Muscle of leg (tissue), 11 donors: ENCODE measurements around the gene MYL6. TPM values are rescaled to one million over a fixed set of nuclear protein-coding genes. Genes with fewer than 3 reads are reported as not detected.

Source experiments
- DNase-seq: peaks from one replicate; pipeline ENCODE4 v3.0.0; 2013
- H3K27ac ChIP-seq: one replicate; pipeline ENCODE4 v1.5.1; 2013; ENCODE audit warnings: mild to moderate bottlenecking, low read length, control low read depth
- H3K27me3 ChIP-seq: one replicate; pipeline ENCODE4 v1.6.1; 2013; ENCODE audit warnings: low read length; ENCODE audit not compliant: control insufficient read depth, insufficient read depth
- H3K36me3 ChIP-seq: one replicate; pipeline ENCODE4 v1.6.1; 2013; ENCODE audit warnings: low read length; ENCODE audit not compliant: control insufficient read depth, insufficient read depth
- H3K4me1 ChIP-seq: one replicate; pipeline ENCODE4 v1.6.1; 2013; ENCODE audit warnings: low read length; ENCODE audit not compliant: control insufficient read depth, insufficient read depth
- H3K4me3 ChIP-seq: one replicate; pipeline ENCODE4 v1.5.1; 2013; ENCODE audit warnings: low read length, control low read depth
- H3K9me3 ChIP-seq: replicated peaks from 2 replicates; pipeline ENCODE4 v1.6.1; 2013; ENCODE audit warnings: low read depth, low read length; ENCODE audit not compliant: control insufficient read depth
- WGBS: methylation state at CpG from one replicate; pipeline ENCODE4 v1.1.5; 2013; ENCODE audit warnings: missing lambda C conversion rate; ENCODE audit not compliant: insufficient coverage; 5-methylcytosine and 5-hydroxymethylcytosine counted together
- polyA plus RNA-seq, 8 donors: library from polyadenylated mRNA; unstranded; fragments of 120-200 nt; gene quantifications; one replicate each; pipeline versions ENCODE4 v1.2.1 to v1.2.3, GENCODE V29; 2013; ENCODE audit warnings: inconsistent platforms in 1 of 8, low replicate concordance in 1 of 8; ENCODE audit not compliant: insufficient read length in 8 of 8, insufficient read depth in 1 of 8
- total RNA-seq: library from RNA; stranded (reverse); fragments of 120-200 nt; gene quantifications from one replicate; pipeline ENCODE4 v1.2.4, GENCODE V29; 2013

MYL6 gene
- total and polyA plus RNA-seq, 9 donors, result 1,431 to 2,233 (median 1,650) TPM

DNA sequence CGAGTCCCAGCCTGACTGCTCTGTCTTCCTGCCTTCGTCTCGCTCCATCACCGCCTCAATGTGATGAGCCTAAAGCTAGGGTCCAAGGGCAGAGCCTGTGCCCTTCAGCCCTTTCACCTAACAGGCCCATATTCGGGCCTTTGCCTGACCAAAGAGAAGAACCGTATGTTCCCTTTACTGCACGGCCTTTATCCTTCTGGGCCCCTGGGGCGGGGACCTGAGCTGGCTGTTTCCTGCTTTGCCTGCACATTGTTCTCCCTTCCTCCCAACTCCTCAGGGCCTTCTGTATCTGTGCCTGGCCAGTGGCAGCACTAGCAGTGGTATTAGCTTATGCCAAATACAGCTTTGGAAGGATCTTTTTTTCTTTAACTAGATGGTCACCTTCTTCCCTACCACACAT is 14.3 kb upstream of the MYL6 start:
- Histone ChIP-seq H3K27me3 (no peaks in the 10 kb centered on the region), H3K36me3 (peaks cover 57% of the 10 kb centered on the region), H3K27ac (peak overlapping the region; percentile 65), H3K4me1 (peaks cover 8% of the 10 kb centered on the region), H3K9me3 (no peaks in the 10 kb centered on the region), H3K4me3 (no peak overlapping the region)
- peak; percentile 46 for DNase-seq
- WGBS, result 80% methylated on average over 8 of the region's 8 CpGs

DNA sequence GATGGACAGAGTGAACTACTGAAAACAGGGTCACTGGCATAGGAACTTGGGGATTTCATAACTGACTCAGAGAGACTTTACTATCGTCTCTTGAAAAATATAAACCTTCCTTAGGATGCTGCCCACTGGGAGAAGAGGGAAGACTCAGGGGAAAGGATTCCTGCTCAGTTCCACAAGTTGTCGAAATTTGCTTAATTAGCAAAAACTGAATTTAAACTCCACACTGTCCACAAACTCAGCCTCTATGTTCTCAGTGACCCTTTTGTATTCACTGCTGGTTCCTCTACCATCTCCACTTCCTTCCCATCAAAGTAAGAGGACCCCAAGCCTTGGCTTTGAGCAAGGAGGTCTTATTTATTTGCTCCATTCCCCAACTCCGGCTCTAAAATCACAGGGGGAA is 12.9 kb upstream of the MYL6 start:
- Histone ChIP-seq H3K9me3 (no peaks in the 10 kb centered on the region), H3K4me1 (peaks cover 8% of the 10 kb centered on the region), H3K27me3 (no peaks in the 10 kb centered on the region), H3K36me3 (peaks cover 49% of the 10 kb centered on the region), H3K4me3 (no peak overlapping the region), H3K27ac (no peak overlapping the region)
- 71% methylated on average over 1 of the region's 3 CpGs for WGBS
- no peak for DNase-seq

DNA sequence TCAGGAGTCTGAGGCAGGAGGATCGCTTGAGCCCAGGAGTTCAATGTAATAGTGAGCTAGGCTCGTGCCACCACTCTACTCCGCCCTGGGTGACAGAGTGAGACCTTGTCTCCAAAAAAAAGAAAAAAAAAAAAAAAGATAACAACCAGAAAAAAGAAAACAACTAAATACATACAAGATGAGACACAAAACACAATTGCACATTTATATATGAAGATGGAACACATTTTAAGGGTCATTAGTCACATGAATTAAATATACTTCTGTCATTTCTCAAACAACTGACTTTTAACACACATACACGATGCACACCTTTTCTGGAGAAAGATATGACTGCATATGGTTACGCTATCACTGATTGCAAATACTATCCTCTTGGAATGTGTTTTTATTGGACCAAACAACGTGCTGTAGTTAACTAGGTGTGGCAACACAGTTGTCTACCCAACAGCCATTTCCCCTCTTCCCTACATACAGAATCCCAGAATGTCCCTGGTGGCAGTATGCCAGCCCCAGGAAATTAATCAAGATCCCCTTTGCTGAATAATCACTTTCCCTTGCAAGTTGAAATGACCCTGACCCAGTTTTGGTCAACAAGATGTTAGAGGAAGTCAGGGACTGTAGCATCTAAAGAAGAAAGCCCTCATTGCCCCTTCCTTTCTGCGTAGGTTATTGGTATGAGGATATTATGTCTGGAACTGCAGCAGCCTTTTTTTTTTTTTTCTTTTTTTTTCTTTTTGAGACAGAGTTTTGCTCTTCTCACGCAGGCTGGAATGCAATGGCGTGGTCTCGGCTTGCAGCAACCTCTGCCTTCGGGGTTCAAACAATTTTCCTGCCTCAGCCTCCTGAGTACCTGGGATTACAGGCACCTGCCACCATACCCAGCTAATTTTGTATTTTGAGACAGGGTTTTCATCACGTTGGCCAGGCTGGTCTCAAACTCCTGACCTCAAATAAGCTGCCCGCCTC is 11.4 kb upstream of the MYL6 start:
- Histone ChIP-seq H3K27ac (peak overlapping the region; percentile 25), H3K4me3 (no peak overlapping the region), H3K4me1 (peaks cover 15% of the 10 kb centered on the region), H3K27me3 (no peaks in the 10 kb centered on the region), H3K36me3 (peaks cover 40% of the 10 kb centered on the region), H3K9me3 (no peaks in the 10 kb centered on the region)
- peak; percentile 52 for DNase-seq
- WGBS, result 50% methylated on average over 2 of the region's 13 CpGs

DNA sequence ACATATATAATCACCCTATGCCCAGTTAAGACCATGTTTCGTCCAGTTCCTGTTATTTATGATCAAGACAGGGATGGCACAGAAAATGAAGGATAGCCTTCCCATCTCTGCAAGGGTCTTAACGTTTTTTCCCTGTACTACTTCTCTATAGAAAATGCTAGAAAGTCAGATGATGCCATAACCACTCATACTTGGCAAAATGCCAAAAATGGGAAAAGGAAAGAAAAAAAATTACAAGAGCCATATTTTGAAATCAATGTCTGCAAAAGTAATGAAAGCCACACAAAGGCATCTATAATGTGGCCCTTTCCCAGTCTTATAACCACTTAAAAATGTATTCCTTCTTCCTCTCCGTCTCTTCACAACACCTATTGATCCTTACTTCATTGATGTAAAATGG is 7.6 kb upstream of the MYL6 start:
- H3K27me3 ChIP-seq, result no peaks in the 10 kb centered on the region
- H3K9me3 ChIP-seq, result no peaks in the 10 kb centered on the region
- DNase-seq, result peak; percentile 40
- H3K27ac ChIP-seq, result no peak overlapping the region
- H3K36me3 ChIP-seq, result peaks cover 12% of the 10 kb centered on the region
- no peak overlapping the region for H3K4me3 ChIP-seq
- peaks cover 41% of the 10 kb centered on the region for H3K4me1 ChIP-seq
- no CpG with 5 or more reads among the region's 3 CpGs for WGBS

GRCh38 chr12:56151672-56152131 is 6.5 kb upstream of the MYL6 start:
- Histone ChIP-seq H3K27me3 (no peaks in the 10 kb centered on the region), H3K4me1 (peaks cover 45% of the 10 kb centered on the region), H3K27ac (peak overlapping the region; percentile 89), H3K36me3 (peaks cover 17% of the 10 kb centered on the region), H3K4me3 (peak overlapping the region; percentile 67), H3K9me3 (no peaks in the 10 kb centered on the region)
- DNase-seq, result peak; percentile 43
- WGBS, result 5% methylated on average over 9 of the region's 12 CpGs

GRCh38 chr12:56152132-56152755 is 5.9 kb upstream of the MYL6 start, which contains the start of gene MYL6B:
MYL6B (plus strand) TSS chr12:56152587; CDS start chr12:56153919, 1,332 bp downstream.
- under 1% methylated on average over 23 of the region's 37 CpGs for WGBS
- Histone ChIP-seq H3K36me3 (peaks cover 17% of the 10 kb centered on the region), H3K9me3 (no peaks in the 10 kb centered on the region), H3K27ac (peak within 1 kb of the TSS; percentile 89), H3K4me1 (peaks cover 46% of the 10 kb centered on the region), H3K4me3 (peak within 1 kb of the TSS; percentile 67), H3K27me3 (no peaks in the 10 kb centered on the region)
- peak; percentile 98 for DNase-seq

DNA sequence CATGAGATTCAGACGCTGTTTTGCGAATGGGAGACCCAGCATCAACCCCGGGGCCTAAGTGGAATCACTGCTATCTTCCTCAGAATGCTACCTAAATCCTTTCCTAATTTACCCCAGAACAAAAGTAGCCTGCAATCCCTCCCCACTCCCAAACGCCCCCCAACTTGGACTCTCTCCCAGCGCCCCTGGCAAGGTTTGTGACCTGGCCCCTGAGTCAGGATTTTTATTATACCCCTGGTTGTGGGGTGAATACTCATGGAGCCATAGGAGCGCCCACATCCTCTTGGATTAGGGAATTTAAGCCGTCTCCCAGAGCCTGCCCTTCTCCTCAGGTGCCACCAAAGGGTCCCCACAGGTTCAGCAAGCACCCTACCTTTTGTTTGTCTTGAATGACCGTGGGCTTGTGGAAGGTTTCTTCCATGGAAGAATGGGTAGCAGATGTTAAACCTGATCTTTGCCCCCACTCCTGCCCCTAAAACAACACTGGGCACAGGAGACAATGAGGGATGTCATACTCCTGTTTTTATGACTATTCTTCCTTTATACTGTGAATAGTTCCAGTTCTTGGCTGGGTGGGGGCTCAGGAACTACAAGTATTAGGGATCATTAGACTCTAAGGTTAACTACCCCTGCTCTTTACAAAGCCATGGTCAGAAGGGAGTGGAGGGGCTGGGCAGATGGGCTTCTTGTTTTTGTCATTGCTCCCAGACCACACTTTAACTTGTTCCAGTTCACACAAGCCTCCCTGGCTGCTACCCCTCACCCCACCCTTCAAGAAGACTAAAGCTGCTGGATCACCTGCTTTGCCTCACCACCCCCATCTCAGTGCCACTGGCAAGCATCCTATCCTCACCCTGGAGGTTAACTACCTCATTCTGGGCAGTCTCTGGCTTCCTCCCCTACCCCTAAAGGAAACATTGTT is 5.1 kb upstream of the MYL6 start:
- Histone ChIP-seq H3K36me3 (peaks cover 17% of the 10 kb centered on the region), H3K9me3 (no peaks in the 10 kb centered on the region), H3K4me3 (peak overlapping the region; percentile 67), H3K27ac (peak overlapping the region; percentile 89), H3K4me1 (peaks cover 51% of the 10 kb centered on the region), H3K27me3 (no peaks in the 10 kb centered on the region)
- 0% methylated on average over 1 of the region's 8 CpGs for WGBS
- no peak for DNase-seq

DNA sequence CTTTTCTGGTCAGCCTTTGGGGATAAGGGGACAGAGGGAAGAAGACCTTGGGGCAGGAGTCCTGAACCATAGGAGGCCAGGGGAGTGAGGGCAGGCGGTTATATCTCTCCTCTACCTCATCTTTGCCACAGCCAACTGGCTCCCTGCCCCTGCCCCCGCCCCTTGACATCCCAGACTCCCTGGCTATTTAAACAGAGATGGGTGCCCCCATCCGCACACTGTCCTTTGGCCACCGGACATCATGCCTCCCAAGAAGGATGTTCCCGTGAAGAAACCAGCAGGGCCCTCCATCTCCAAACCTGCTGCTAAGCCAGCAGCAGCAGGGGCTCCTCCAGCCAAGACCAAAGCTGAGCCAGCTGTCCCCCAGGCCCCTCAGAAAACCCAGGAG is 4.5 kb upstream of the MYL6 start:
- peak overlapping the region; percentile 27 for H3K4me3 ChIP-seq
- peaks cover 17% of the 10 kb centered on the region for H3K36me3 ChIP-seq
- peak; percentile 30 for DNase-seq
- H3K27ac ChIP-seq, result peak overlapping the region; percentile 89
- no peaks in the 10 kb centered on the region for H3K27me3 ChIP-seq
- 75% methylated on average over 4 of the region's 5 CpGs for WGBS
- H3K9me3 ChIP-seq, result no peaks in the 10 kb centered on the region
- H3K4me1 ChIP-seq, result peaks cover 51% of the 10 kb centered on the region

DNA sequence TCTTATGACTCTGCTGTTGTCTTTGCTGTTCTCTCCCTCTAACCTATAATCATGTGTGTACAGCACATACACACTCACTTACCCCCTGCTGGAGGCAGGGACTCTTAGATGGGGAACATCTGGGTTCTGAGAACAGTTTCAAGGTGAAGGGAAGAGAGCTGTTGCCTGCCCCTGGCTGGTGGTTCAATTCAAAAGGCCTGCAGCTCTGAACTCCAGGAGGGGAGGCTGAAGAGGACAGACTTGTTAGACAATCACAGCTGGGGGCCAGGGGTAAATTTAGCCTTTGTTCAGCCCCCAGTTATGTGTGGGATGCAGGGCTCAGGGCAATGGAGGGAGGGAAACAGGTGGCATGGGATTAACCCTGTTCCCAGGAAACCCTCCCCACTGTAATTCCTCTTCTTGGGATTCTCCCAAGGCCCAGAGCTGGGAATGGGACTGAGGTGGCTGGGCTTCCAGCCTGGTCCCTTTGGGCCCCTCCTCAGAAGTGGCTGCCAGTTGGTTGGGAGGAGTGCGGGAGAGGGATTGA is 3.9 kb upstream of the MYL6 start:
- Histone ChIP-seq H3K4me3 (peak overlapping the region; percentile 27), H3K27me3 (no peaks in the 10 kb centered on the region), H3K27ac (peak overlapping the region; percentile 89), H3K9me3 (no peaks in the 10 kb centered on the region), H3K4me1 (peaks cover 51% of the 10 kb centered on the region), H3K36me3 (peaks cover 20% of the 10 kb centered on the region)
- no CpG with 5 or more reads among the region's 1 CpG for WGBS
- peak; percentile 74 for DNase-seq
